ENCODE results near the gene SDR42E2.
A peak's percentile ranks its signal among the peaks of the same experiment; 100 is the strongest.
"Not testable (repeated sequence)": the region's sequence is repeated elsewhere in the genome, so short reads cannot be mapped to it uniquely, and the experiment has no call there.

SDR42E2 gene

GRCh38 chr16:22214889-22215288 lies 52.6 kb downstream of the SDR42E2 start:
- TF ChIP-seq POLR2AphosphoS5 (IDR thresholded peaks at IDR 0.05; ENCODE audit: low read depth, low read length): no peak
- no peak for TF ChIP-seq SPI1 (IDR thresholded peaks at IDR 0.05; ENCODE audit: low read depth, low read length)
- no peak for TF ChIP-seq PAX5 (IDR thresholded peaks at IDR 0.05; ENCODE audit: insufficient read depth, low read length, severe bottlenecking)
- TF ChIP-seq POLR2A (IDR thresholded peaks at IDR 0.05; ENCODE audit: low read depth, low read length): no peak
- TF ChIP-seq POU2F2 (IDR thresholded peaks at IDR 0.05; ENCODE audit: low read depth, low read length): no peak
- TF ChIP-seq TAF1 (IDR thresholded peaks at IDR 0.05; ENCODE audit: low read depth, low read length): no peak
- FAIRE-seq (no peak), DNase-seq (ENCODE audit: insufficient read length, low spot score) (no peak)

- DNase-seq (ENCODE audit: insufficient read length, low spot score) (no peak), FAIRE-seq (peak; percentile 28)
- no peak for TF ChIP-seq SPI1 (IDR thresholded peaks at IDR 0.05; ENCODE audit: low read depth, low read length)
- no peak for TF ChIP-seq POLR2A (IDR thresholded peaks at IDR 0.05; ENCODE audit: low read depth, low read length)
- TF ChIP-seq TAF1 (IDR thresholded peaks at IDR 0.05; ENCODE audit: low read depth, low read length): no peak
- no peak for TF ChIP-seq PAX5 (IDR thresholded peaks at IDR 0.05; ENCODE audit: insufficient read depth, low read length, severe bottlenecking)
- no peak for TF ChIP-seq POU2F2 (IDR thresholded peaks at IDR 0.05; ENCODE audit: low read depth, low read length)
- no peak for TF ChIP-seq POLR2AphosphoS5 (IDR thresholded peaks at IDR 0.05; ENCODE audit: low read depth, low read length)
These were observed 54.0 kb downstream of the SDR42E2 start for GRCh38 chr16:22216191-22216831.

- not testable (repeated sequence) for FAIRE-seq; DNase-seq (ENCODE audit: insufficient read length, low spot score)
These were observed 54.5 kb downstream of the SDR42E2 start for GRCh38 chr16:22216832-22217225.

- FAIRE-seq: peak; percentile 92
- TF ChIP-seq TAF1 (IDR thresholded peaks at IDR 0.05; ENCODE audit: low read depth, low read length) (no peak), SPI1 (IDR thresholded peaks at IDR 0.05; ENCODE audit: low read depth, low read length) (0 out of 2 replicates have a peak, but pooled peaks have one; percentile 11), POLR2A (IDR thresholded peaks at IDR 0.05; ENCODE audit: low read depth, low read length) (peak; percentile 67), PAX5 (IDR thresholded peaks at IDR 0.05; ENCODE audit: insufficient read depth, low read length, severe bottlenecking) (peak; percentile 42), POLR2AphosphoS5 (IDR thresholded peaks at IDR 0.05; ENCODE audit: low read depth, low read length) (peak; percentile 80; the same call in 1 of the 2 replicates), POU2F2 (IDR thresholded peaks at IDR 0.05; ENCODE audit: low read depth, low read length) (no peak)
These were observed 55.8 kb downstream of the SDR42E2 start for GRCh38 chr16:22217890-22218730.

GRCh38 chr16:22219389-22220068 lies 57.2 kb downstream of the SDR42E2 start:
- TF ChIP-seq POLR2A (IDR thresholded peaks at IDR 0.05; ENCODE audit: low read depth, low read length) (0 out of 2 replicates have a peak, but pooled peaks have one; percentile 28), PAX5 (IDR thresholded peaks at IDR 0.05; ENCODE audit: insufficient read depth, low read length, severe bottlenecking) (no peak), POU2F2 (IDR thresholded peaks at IDR 0.05; ENCODE audit: low read depth, low read length) (no peak), TAF1 (IDR thresholded peaks at IDR 0.05; ENCODE audit: low read depth, low read length) (no peak), SPI1 (IDR thresholded peaks at IDR 0.05; ENCODE audit: low read depth, low read length) (no peak), POLR2AphosphoS5 (IDR thresholded peaks at IDR 0.05; ENCODE audit: low read depth, low read length) (no peak)
- FAIRE-seq: no peak

More at GRCh38 chr16:22217890-22218730, 55.8 kb downstream of the SDR42E2 start:
- DNase-seq (ENCODE audit: insufficient read length, low spot score): peak; percentile 74

GRCh38 chr16:22220069-22220440 lies 57.7 kb downstream of the SDR42E2 start:
- DNase-seq (ENCODE audit: insufficient read length, low spot score): no peak
- TF ChIP-seq TAF1 (IDR thresholded peaks at IDR 0.05; ENCODE audit: low read depth, low read length): no peak
- no peak for TF ChIP-seq POLR2AphosphoS5 (IDR thresholded peaks at IDR 0.05; ENCODE audit: low read depth, low read length)
- TF ChIP-seq SPI1 (IDR thresholded peaks at IDR 0.05; ENCODE audit: low read depth, low read length): no peak
- no peak for TF ChIP-seq POU2F2 (IDR thresholded peaks at IDR 0.05; ENCODE audit: low read depth, low read length)
- no peak for TF ChIP-seq POLR2A (IDR thresholded peaks at IDR 0.05; ENCODE audit: low read depth, low read length)
- no peak for TF ChIP-seq PAX5 (IDR thresholded peaks at IDR 0.05; ENCODE audit: insufficient read depth, low read length, severe bottlenecking)
- FAIRE-seq: no peak

More at GRCh38 chr16:22219389-22220068, 57.2 kb downstream of the SDR42E2 start:
- no peak for DNase-seq (ENCODE audit: insufficient read length, low spot score)

DNA sequence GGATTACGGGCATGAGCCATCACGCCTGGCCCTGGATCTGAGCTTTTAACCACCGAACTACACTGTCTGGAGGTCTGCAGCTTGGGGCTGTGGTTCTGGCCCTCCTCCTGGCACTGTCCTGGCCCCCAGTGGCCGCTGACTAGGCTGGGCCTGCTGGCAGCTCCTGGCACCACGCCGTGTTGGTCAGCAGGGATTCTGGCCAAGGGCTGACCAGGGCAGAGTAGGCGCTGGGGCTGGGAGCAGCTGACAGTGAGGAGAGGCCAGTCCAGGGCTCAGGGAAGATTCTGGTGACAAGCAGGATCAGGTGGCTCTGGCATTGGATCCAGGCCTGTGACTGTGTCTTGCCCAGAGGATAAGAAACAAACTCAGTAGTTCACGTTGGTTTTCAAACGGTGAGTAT lies 58.4 kb downstream of the SDR42E2 start:
- DNase-seq (ENCODE audit: insufficient read length, low spot score): no peak
- FAIRE-seq: no peak
- TF ChIP-seq SPI1 (IDR thresholded peaks at IDR 0.05; ENCODE audit: low read depth, low read length) (no peak), POLR2AphosphoS5 (IDR thresholded peaks at IDR 0.05; ENCODE audit: low read depth, low read length) (no peak), TAF1 (IDR thresholded peaks at IDR 0.05; ENCODE audit: low read depth, low read length) (no peak), POU2F2 (IDR thresholded peaks at IDR 0.05; ENCODE audit: low read depth, low read length) (no peak), PAX5 (IDR thresholded peaks at IDR 0.05; ENCODE audit: insufficient read depth, low read length, severe bottlenecking) (no peak), POLR2A (IDR thresholded peaks at IDR 0.05; ENCODE audit: low read depth, low read length) (no peak)

GRCh38 chr16:22222006-22222405 lies 59.7 kb downstream of the SDR42E2 start:
- TF ChIP-seq POLR2A (IDR thresholded peaks at IDR 0.05; ENCODE audit: low read depth, low read length): no peak
- no peak for TF ChIP-seq POLR2AphosphoS5 (IDR thresholded peaks at IDR 0.05; ENCODE audit: low read depth, low read length)
- TF ChIP-seq POU2F2 (IDR thresholded peaks at IDR 0.05; ENCODE audit: low read depth, low read length): no peak
- TF ChIP-seq TAF1 (IDR thresholded peaks at IDR 0.05; ENCODE audit: low read depth, low read length): no peak
- TF ChIP-seq SPI1 (IDR thresholded peaks at IDR 0.05; ENCODE audit: low read depth, low read length): no peak
- no peak for TF ChIP-seq PAX5 (IDR thresholded peaks at IDR 0.05; ENCODE audit: insufficient read depth, low read length, severe bottlenecking)
- no peak for FAIRE-seq
- DNase-seq (ENCODE audit: insufficient read length, low spot score): no peak

DNA sequence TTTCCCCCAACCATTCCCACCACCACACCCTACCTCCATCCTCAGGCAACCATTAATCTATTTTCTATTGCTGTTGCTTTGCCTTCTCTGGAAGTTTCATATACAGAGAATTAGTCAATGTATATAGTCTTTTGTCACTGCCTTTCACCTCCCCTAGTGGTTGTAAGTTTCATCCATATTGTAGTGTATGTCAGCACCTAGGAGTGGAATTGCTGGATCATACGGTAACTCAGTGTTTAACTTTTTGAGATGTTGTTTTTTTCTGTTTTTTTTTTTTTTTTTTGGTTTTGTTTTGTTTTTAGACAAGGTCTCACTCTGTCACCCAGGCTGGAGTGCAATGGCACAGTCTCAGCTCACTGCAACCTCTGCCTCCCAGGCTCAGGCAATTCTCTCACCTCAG lies 60.7 kb downstream of the SDR42E2 start:
- no peak for DNase-seq (ENCODE audit: insufficient read length, low spot score)
- FAIRE-seq: no peak
- TF ChIP-seq POU2F2 (IDR thresholded peaks at IDR 0.05; ENCODE audit: low read depth, low read length) (no peak), POLR2A (IDR thresholded peaks at IDR 0.05; ENCODE audit: low read depth, low read length) (no peak), TAF1 (IDR thresholded peaks at IDR 0.05; ENCODE audit: low read depth, low read length) (no peak), SPI1 (IDR thresholded peaks at IDR 0.05; ENCODE audit: low read depth, low read length) (no peak), PAX5 (IDR thresholded peaks at IDR 0.05; ENCODE audit: insufficient read depth, low read length, severe bottlenecking) (no peak), POLR2AphosphoS5 (IDR thresholded peaks at IDR 0.05; ENCODE audit: low read depth, low read length) (no peak)
